ENCODE measurements around the gene ASF1B.

GRCh38 chr19:14181906-14182305, 45.5 kb upstream of the ASF1B start:
- TF ChIP-seq CTCF (conservative IDR thresholded peaks at IDR 0.05; ENCODE audit: low read length) (no peak), EZH2phosphoT487 (IDR thresholded peaks at IDR 0.05; ENCODE audit: borderline replicate concordance, low read depth, low read length) (no peak)
